ENCODE data around the gene MOSPD3. TPM values are rescaled to one million over a fixed set of nuclear protein-coding genes. Genes with fewer than 3 reads are reported as not detected.

MOSPD3 gene
- total and polyA plus RNA-seq, 2 of the 13 experiments (the other 11 are each of a cell fraction or from before 2014, with no cell fraction given) = 7.6 to 8.8 TPM

DNA sequence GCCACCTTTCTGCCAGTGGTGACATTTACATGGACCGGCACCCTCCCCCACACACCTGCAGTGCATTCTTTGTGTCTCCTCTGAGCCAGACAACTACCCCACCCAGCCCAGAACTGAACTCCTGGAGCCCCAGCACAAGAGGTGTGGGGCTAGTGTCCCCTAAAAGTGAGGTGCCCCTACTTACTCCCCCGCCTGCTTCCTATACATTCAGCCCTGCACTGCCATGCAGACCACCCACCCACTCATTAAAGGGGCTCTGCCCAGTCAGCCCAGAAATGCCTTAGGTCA, 40.6 kb upstream of the MOSPD3 start (continued):
- TF ChIP-seq IKZF4 (CRISPR knock-in tag; IDR thresholded peaks at IDR 0.05; ENCODE audit: borderline replicate concordance, low read depth, not compliant biosample characterization) = no peak
- 0 out of 2 replicates have a peak, but pooled peaks have one; percentile 2 for TF ChIP-seq SAP130 (CRISPR knock-in tag; IDR thresholded peaks at IDR 0.05; ENCODE audit: low read depth)
- TF ChIP-seq ZNF501 (CRISPR knock-in tag; IDR thresholded peaks at IDR 0.05) = peak; percentile 33; the same call in 1 of the 2 replicates

DNA sequence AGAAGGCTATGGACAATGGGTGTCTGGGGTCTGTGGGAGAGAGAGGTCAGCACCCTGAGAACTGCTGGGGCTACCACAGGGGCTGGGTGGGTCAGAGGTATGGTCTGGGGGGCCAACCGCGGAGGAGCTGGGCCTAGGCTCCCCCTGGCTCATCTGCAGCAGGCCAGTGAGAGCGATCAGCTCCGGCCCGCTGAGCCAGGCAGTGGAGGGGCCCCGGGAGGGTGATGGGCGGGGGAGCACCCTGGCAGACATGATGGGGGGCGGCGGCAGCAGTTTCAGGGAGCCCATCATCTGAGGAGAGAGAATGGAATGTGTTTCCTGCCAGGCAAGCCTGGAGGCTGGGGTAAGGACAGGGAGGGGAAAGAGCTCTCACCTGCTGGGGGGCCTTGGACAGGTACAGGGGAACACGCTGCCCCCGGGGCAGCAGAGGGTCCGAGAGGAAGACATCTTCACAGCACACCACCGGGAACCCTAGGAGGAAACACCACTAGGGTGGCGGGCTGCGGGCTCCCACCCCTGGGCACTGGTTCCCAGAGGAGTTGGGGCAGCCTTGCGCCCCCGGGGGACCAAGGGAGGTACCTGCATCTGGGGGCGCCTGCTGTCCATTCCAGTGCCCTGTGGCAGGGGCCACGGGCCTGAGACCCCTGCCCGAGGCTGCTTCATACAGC, 39.9 kb upstream of the MOSPD3 start:
- H3K4me1 ChIP-seq (ENCODE audit: insufficient read depth, low read length) = peaks cover 58% of the 10 kb centered on the region
- in situ Hi-C loops (cut with HindIII; ENCODE audit: extremely low pct_ligation_motif_present, low pct_unique_long_range_greater_than_20kb) (no loop called here), intact Hi-C loops (cut with micrococcal nuclease; ENCODE audit: unreplicated experiment) (no loop called here)
- peaks cover 3 to 8% of the 10 kb centered on the region in 2 experiments; a peak in 1 of 5 replicates for H3K36me3 ChIP-seq (replicated peaks in 1 of 2; ENCODE audit: control insufficient read depth in 1 of 2, insufficient read depth in 2 of 2, low read length in 2 of 2)
- ATAC-seq (peak; percentile 5), DNase-seq (ENCODE audit: low spot score) (no peak), FAIRE-seq (no peak)
- no peaks in the 10 kb centered on the region; the same call in 1 of the 2 replicates for H4K20me1 ChIP-seq (ENCODE audit: insufficient read depth, low read length)
- 55% methylated on average over 5 of the region's 20 CpGs for WGBS (ENCODE audit: low lambda C conversion rate)
- H3K79me2 ChIP-seq (ENCODE audit: insufficient read depth, low read length) = no peaks in the 10 kb centered on the region
- H3K27me3 ChIP-seq (ENCODE audit: control insufficient read depth in 1 of 2, insufficient read depth in 2 of 2, low read length in 2 of 2) = no peaks in the 10 kb centered on the region
- no TSS peak for BruUV-seq (replicated peaks)
- H2AFZ ChIP-seq (ENCODE audit: low read length) = no peak overlapping the region
- H3K4me2 ChIP-seq (ENCODE audit: low read depth, low read length) = peak overlapping the region; percentile 78
- H3K4me3 ChIP-seq (replicated peaks in 1 of 3; ENCODE audit: insufficient read depth in 1 of 3, low read depth in 2 of 3, low read length in 3 of 3) = peak overlapping the region in 2 of 3 experiments; percentile 8 to 62; a peak in 1 of 6 replicates
- H3K27ac ChIP-seq (ENCODE audit: extremely low read length, insufficient read depth, low read length) = peak overlapping the region; percentile 99
- ChIA-PET CTCF (ENCODE audit: low intra/inter-chr PET ratio, low total read pairs) (no interaction called here), POLR2A (interaction anchor here (0.8 to 3.3 kb wide), 4 partner anchors 9 to 133 kb away, joined by 3 to 73 read pairs (median 6); partner anchors contain the start of genes FBXO24, LRCH4 and POP7)
- H3K9ac ChIP-seq (ENCODE audit: insufficient read depth, low read depth, low read length) = peak overlapping the region; percentile 77
- no peaks in the 10 kb centered on the region for H3K9me3 ChIP-seq (ENCODE audit: low read length)
- no peak for TF ChIP-seq PTBP1 (IDR thresholded peaks at IDR 0.05; ENCODE audit: low read depth, low read length, poor library complexity, severe bottlenecking)
- TF ChIP-seq, protein P1, sequence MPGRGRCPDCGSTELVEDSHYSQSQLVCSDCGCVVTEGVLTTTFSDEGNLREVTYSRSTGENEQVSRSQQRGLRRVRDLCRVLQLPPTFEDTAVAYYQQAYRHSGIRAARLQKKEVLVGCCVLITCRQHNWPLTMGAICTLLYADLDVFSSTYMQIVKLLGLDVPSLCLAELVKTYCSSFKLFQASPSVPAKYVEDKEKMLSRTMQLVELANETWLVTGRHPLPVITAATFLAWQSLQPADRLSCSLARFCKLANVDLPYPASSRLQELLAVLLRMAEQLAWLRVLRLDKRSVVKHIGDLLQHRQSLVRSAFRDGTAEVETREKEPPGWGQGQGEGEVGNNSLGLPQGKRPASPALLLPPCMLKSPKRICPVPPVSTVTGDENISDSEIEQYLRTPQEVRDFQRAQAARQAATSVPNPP (CRISPR knock-in tag; IDR thresholded peaks at IDR 0.05) = no peak
- TF ChIP-seq, protein P2, sequence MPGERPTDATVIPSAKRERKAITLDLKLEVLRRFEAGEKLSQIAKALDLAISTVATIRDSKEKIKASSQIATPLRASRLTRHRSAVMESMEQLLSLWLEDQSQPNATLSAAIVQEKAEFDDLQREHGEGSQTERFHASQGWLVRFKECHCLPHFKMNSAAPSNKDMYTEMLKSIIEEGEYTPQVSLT (CRISPR knock-in tag; IDR thresholded peaks at IDR 0.05; ENCODE audit: borderline replicate concordance, low read depth) = no peak
- TF ChIP-seq FLYWCH1 (CRISPR knock-in tag; IDR thresholded peaks at IDR 0.05) = no peak
- TF ChIP-seq ZNF468 (CRISPR knock-in tag; IDR thresholded peaks at IDR 0.05) = 0 out of 2 replicates have a peak, but pooled peaks have one; percentile 32
- TF ChIP-seq CEBPG (CRISPR knock-in tag; IDR thresholded peaks at IDR 0.05) = no peak
- no peak for TF ChIP-seq TOPORS (CRISPR knock-in tag; IDR thresholded peaks at IDR 0.05)
- TF ChIP-seq NFE2L1 (CRISPR knock-in tag; IDR thresholded peaks at IDR 0.05; ENCODE audit: borderline replicate concordance) = no peak
- TF ChIP-seq, protein P3, sequence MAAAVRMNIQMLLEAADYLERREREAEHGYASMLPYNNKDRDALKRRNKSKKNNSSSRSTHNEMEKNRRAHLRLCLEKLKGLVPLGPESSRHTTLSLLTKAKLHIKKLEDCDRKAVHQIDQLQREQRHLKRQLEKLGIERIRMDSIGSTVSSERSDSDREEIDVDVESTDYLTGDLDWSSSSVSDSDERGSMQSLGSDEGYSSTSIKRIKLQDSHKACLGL (CRISPR knock-in tag; IDR thresholded peaks at IDR 0.05) = no peak
- TF ChIP-seq PCBP1 (IDR thresholded peaks at IDR 0.05; ENCODE audit: borderline replicate concordance, low read depth, low read length) = 0 out of 2 replicates have a peak, but pooled peaks have one; percentile 39
- TF ChIP-seq, protein P4, sequence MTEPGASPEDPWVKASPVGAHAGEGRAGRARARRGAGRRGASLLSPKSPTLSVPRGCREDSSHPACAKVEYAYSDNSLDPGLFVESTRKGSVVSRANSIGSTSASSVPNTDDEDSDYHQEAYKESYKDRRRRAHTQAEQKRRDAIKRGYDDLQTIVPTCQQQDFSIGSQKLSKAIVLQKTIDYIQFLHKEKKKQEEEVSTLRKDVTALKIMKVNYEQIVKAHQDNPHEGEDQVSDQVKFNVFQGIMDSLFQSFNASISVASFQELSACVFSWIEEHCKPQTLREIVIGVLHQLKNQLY (CRISPR knock-in tag; IDR thresholded peaks at IDR 0.05) = no peak
- no peak for TF ChIP-seq KMT2A (CRISPR knock-in tag; IDR thresholded peaks at IDR 0.05)
- TF ChIP-seq, protein P5, sequence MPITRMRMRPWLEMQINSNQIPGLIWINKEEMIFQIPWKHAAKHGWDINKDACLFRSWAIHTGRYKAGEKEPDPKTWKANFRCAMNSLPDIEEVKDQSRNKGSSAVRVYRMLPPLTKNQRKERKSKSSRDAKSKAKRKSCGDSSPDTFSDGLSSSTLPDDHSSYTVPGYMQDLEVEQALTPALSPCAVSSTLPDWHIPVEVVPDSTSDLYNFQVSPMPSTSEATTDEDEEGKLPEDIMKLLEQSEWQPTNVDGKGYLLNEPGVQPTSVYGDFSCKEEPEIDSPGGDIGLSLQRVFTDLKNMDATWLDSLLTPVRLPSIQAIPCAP (CRISPR knock-in tag; IDR thresholded peaks at IDR 0.05; ENCODE audit: low read depth) = no peak
- TF ChIP-seq, protein P6, sequence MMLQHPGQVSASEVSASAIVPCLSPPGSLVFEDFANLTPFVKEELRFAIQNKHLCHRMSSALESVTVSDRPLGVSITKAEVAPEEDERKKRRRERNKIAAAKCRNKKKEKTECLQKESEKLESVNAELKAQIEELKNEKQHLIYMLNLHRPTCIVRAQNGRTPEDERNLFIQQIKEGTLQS (CRISPR knock-in tag; IDR thresholded peaks at IDR 0.05) = no peak
- no peak for TF ChIP-seq SMARCC2 (IDR thresholded peaks at IDR 0.05)
- TF ChIP-seq ZFP36 (IDR thresholded peaks at IDR 0.05; ENCODE audit: borderline replicate concordance, low read depth, low read length, partially characterized antibody) = no peak
- TF ChIP-seq HDAC6 (IDR thresholded peaks at IDR 0.05; ENCODE audit: low read depth, low read length) = no peak
